ENCODE results near the gene EPB42.

DNA sequence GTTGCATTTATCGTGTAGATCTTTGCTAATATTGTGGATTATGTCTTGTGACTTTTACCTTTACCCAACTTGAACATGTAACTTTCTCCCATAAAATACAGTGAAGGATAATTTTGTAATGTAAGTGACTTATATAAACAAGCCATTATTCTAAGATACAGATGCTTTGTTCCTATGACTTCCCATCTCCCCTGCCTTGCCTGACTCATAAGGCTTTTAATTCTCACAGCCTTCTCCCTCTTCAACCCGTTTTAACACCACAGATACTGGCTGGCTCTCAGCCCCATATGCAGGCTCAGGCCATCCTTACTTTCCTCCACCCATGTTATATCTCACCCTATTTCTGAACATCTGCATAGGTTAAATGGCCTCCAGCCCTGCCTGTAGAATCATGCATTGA is 31.5 kb downstream of the EPB42 start:
- TF ChIP-seq, protein P1, sequence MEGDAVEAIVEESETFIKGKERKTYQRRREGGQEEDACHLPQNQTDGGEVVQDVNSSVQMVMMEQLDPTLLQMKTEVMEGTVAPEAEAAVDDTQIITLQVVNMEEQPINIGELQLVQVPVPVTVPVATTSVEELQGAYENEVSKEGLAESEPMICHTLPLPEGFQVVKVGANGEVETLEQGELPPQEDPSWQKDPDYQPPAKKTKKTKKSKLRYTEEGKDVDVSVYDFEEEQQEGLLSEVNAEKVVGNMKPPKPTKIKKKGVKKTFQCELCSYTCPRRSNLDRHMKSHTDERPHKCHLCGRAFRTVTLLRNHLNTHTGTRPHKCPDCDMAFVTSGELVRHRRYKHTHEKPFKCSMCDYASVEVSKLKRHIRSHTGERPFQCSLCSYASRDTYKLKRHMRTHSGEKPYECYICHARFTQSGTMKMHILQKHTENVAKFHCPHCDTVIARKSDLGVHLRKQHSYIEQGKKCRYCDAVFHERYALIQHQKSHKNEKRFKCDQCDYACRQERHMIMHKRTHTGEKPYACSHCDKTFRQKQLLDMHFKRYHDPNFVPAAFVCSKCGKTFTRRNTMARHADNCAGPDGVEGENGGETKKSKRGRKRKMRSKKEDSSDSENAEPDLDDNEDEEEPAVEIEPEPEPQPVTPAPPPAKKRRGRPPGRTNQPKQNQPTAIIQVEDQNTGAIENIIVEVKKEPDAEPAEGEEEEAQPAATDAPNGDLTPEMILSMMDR (IDR thresholded peaks at IDR 0.05; ENCODE audit: borderline replicate concordance, extremely low read depth, low read length, poor library complexity, severe bottlenecking) = no peak
- TF ChIP-seq EZH2 (IDR thresholded peaks at IDR 0.05; ENCODE audit: borderline replicate concordance, low read depth, low read length, severe bottlenecking) = no peak

Measured in DND-41 (cell line).